ENCODE data around the gene MIA2. TPM values are rescaled to one million over a fixed set of nuclear protein-coding genes. Genes with fewer than 3 reads are reported as not detected.
A peak's percentile ranks its signal among the peaks of the same experiment; 100 is the strongest.
"Not testable (repeated sequence)": the region's sequence is repeated elsewhere in the genome, so short reads cannot be mapped to it uniquely, and the experiment has no call there.

MIA2 gene
- total RNA-seq, 1 experiment from 2014 or later: 43.9 TPM

DNA sequence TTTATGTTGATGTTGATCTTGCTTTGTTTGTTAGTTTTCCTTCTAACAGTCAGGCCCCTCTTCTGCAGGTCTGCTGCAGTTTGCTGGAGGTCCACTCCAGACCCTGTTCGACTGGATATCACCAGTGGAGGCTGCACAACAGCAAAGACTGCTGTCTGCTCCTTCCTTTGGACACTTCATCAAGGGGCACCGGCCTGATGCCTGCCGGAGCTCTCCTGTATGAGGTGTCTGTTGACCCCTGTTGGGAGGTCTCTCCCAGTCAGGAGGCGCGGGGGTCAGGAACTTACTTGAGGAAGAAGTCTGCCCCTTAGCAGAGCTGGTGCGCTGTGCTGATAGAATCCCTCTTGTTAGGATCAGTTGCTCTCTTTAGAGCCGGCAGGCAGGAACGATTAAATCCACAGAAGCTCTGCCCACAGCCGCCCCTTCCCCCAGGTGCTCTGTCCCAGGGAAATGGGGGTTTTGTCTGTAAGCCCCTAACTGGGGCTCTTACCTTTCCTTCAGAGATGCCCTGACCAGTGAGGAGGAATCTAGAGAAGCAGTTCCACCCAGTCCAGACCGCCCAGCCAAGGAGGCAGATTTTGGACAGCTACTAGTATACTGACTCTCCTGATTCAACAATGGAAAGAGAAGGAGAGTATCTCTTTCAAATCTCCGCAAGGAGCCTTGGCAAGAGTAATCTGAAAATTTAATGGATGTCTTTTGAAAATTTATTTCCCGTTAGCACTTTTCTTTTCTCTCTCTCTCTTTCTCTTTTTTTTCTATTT lies 25.2 kb downstream of the MIA2 start:
- H3K4me3 ChIP-seq: no peak overlapping the region
- intact Hi-C loops (cut with micrococcal nuclease; ENCODE audit: unreplicated experiment): no loop called here
- DNase-seq: no peak
- H3K27ac ChIP-seq: no peak overlapping the region
- no TSS peak for BruUV-seq (replicated peaks)
- H3K36me3 ChIP-seq (ENCODE audit: low read depth): no peaks in the 10 kb centered on the region
- no peak overlapping the region for H2AFZ ChIP-seq
- TF ChIP-seq, protein P1, sequence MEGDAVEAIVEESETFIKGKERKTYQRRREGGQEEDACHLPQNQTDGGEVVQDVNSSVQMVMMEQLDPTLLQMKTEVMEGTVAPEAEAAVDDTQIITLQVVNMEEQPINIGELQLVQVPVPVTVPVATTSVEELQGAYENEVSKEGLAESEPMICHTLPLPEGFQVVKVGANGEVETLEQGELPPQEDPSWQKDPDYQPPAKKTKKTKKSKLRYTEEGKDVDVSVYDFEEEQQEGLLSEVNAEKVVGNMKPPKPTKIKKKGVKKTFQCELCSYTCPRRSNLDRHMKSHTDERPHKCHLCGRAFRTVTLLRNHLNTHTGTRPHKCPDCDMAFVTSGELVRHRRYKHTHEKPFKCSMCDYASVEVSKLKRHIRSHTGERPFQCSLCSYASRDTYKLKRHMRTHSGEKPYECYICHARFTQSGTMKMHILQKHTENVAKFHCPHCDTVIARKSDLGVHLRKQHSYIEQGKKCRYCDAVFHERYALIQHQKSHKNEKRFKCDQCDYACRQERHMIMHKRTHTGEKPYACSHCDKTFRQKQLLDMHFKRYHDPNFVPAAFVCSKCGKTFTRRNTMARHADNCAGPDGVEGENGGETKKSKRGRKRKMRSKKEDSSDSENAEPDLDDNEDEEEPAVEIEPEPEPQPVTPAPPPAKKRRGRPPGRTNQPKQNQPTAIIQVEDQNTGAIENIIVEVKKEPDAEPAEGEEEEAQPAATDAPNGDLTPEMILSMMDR (conservative IDR thresholded peaks at IDR 0.05): no peak
- TF ChIP-seq EZH2 (IDR thresholded peaks at IDR 0.05; ENCODE audit: low read depth): no peak
- no peak overlapping the region for H3K4me2 ChIP-seq
- no peaks in the 10 kb centered on the region for H3K4me1 ChIP-seq (replicated peaks; ENCODE audit: insufficient read depth)
- POLR2A ChIA-PET (ENCODE audit: unreplicated experiment): no interaction called here
- CTCF ChIA-PET: no interaction called here
- H3K27me3 ChIP-seq (ENCODE audit: insufficient read depth, low read depth): no peaks in the 10 kb centered on the region
- no peaks in the 10 kb centered on the region for H3K9me3 ChIP-seq (ENCODE audit: insufficient read depth, low read depth)
- H3K9me2 ChIP-seq (ENCODE audit: insufficient read depth): no peaks in the 10 kb centered on the region
- H3K79me2 ChIP-seq (ENCODE audit: low read depth): no peaks in the 10 kb centered on the region
- no peaks in the 10 kb centered on the region for H4K20me1 ChIP-seq (ENCODE audit: insufficient read depth)
- H3F3A ChIP-seq (ENCODE audit: insufficient read depth, low read depth): peaks cover under 1% of the 10 kb centered on the region; the same call in 1 of the 2 replicates

DNA sequence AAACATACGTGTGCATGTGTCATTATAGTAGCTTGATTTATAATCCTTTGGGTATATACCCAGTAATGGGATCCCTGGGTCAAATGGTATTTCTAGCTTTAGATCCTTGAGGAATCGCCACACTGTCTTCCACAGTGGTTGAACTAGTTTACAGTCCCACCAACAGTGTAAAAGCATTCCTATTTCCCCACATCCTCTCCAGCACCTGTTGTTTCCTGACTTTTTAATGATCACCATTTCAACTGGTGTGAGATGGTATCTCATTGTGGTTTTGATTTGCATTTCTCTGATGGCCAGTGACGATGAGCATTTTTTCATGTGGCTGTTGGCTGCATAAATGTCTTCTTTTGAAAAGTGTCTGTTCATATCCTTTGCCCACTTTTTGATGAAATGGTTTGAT lies 26.4 kb downstream of the MIA2 start:
- H4K20me1 ChIP-seq (ENCODE audit: insufficient read depth); DNase-seq; H3K27ac ChIP-seq; CTCF ChIA-PET; H3K4me3 ChIP-seq; H2AFZ ChIP-seq; POLR2A ChIA-PET (ENCODE audit: unreplicated experiment); intact Hi-C loops (cut with micrococcal nuclease; ENCODE audit: unreplicated experiment); H3K36me3 ChIP-seq (ENCODE audit: low read depth); H3K4me1 ChIP-seq (replicated peaks; ENCODE audit: insufficient read depth); H3K79me2 ChIP-seq (ENCODE audit: low read depth); BruUV-seq (replicated peaks); H3K9me2 ChIP-seq (ENCODE audit: insufficient read depth); H3K4me2 ChIP-seq; H3K27me3 ChIP-seq (ENCODE audit: insufficient read depth, low read depth); H3K9me3 ChIP-seq (ENCODE audit: insufficient read depth, low read depth): not testable (repeated sequence)
- H3F3A ChIP-seq (ENCODE audit: insufficient read depth, low read depth): peaks cover 12% of the 10 kb centered on the region; the same call in 1 of the 2 replicates

DNA sequence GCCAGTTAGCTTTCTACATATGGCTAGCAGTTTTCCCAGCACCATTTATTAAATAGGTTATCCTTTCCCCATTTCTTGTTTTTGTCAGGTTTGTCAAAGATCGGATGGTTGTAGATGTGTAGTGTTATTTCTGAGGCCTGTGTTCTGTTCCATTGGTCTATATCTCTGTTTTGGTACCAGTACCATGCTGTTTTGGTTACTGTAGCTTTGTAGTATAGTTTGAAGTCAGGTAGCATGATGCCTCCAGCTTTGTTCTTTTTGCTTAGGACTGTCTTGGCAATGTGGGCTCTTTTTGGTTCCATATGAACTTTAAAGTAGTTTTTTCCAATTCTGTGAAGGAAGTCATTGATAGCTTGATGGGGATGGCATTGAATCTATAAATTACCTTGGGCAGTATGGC lies 28.5 kb downstream of the MIA2 start:
- intact Hi-C loops (cut with micrococcal nuclease; ENCODE audit: unreplicated experiment); H3K36me3 ChIP-seq (ENCODE audit: low read depth): not testable (repeated sequence)

DNA sequence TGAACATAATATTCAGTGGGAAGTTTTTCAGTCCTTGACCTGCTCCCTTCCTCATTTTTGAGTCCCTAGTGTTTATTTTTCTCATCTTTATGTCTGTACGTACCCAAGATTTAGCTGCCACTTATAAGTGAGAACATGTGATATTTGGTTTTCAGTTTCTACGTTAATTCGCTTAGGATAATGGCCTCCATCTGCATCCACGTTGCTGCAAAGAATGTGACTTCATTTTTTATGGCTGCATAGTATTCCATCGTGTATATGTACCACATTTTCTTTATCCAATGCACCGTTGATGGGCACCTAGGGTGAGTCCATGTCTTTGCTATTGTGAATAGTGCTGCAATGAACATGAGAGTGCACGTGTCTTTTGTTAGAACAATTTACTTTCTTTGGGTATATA lies 30.3 kb downstream of the MIA2 start:
- no peak for DNase-seq
- no TSS peak for BruUV-seq (replicated peaks)
- Histone ChIP-seq H3K9me3 (ENCODE audit: insufficient read depth, low read depth) (no peaks in the 10 kb centered on the region; the same call in 1 of the 2 replicates), H3K4me2 (0 out of 2 replicates have a peak overlapping the region, but pooled peaks have one; percentile 98), H4K20me1 (ENCODE audit: insufficient read depth) (peaks cover 8% of the 10 kb centered on the region; the same call in 1 of the 2 replicates), H3K4me3 (no peak overlapping the region), H3K36me3 (ENCODE audit: low read depth) (no peaks in the 10 kb centered on the region), H3F3A (ENCODE audit: insufficient read depth, low read depth) (peaks cover 20% of the 10 kb centered on the region; the same call in 1 of the 2 replicates), H3K4me1 (replicated peaks; ENCODE audit: insufficient read depth) (peaks cover 6% of the 10 kb centered on the region; the same call in 1 of the 2 replicates), H2AFZ (no peak overlapping the region), H3K27ac (no peak overlapping the region), H3K9me2 (ENCODE audit: insufficient read depth) (no peaks in the 10 kb centered on the region), H3K79me2 (ENCODE audit: low read depth) (peaks cover 34% of the 10 kb centered on the region), H3K27me3 (ENCODE audit: insufficient read depth, low read depth) (no peaks in the 10 kb centered on the region)
- ChIA-PET CTCF (no interaction called here), POLR2A (ENCODE audit: unreplicated experiment) (interaction anchor here (0.6 to 0.8 kb wide), 3 partner anchors 94 to 150 kb away, joined by 6 to 12 read pairs (median 6); partner anchors contain the start of gene TRAPPC6B)
- TF ChIP-seq, protein P1 (conservative IDR thresholded peaks at IDR 0.05): no peak
- TF ChIP-seq EZH2 (IDR thresholded peaks at IDR 0.05; ENCODE audit: low read depth): no peak
- intact Hi-C loops (cut with micrococcal nuclease; ENCODE audit: unreplicated experiment): no loop called here

More for the DNA sequence above, 28.5 kb downstream of the MIA2 start:
- DNase-seq; H3K4me3 ChIP-seq; CTCF ChIA-PET; H3K4me2 ChIP-seq; H3K27ac ChIP-seq; H2AFZ ChIP-seq; BruUV-seq (replicated peaks); H3K9me2 ChIP-seq (ENCODE audit: insufficient read depth); H3K27me3 ChIP-seq (ENCODE audit: insufficient read depth, low read depth); H4K20me1 ChIP-seq (ENCODE audit: insufficient read depth); H3K4me1 ChIP-seq (replicated peaks; ENCODE audit: insufficient read depth); POLR2A ChIA-PET (ENCODE audit: unreplicated experiment); H3K9me3 ChIP-seq (ENCODE audit: insufficient read depth, low read depth): not testable (repeated sequence)
- Histone ChIP-seq H3K79me2 (ENCODE audit: low read depth) (peaks cover 15% of the 10 kb centered on the region), H3F3A (ENCODE audit: insufficient read depth, low read depth) (peaks cover 20% of the 10 kb centered on the region; the same call in 1 of the 2 replicates)
